ENCODE results near the gene WDR70.
"Not testable (repeated sequence)": the region's sequence is repeated elsewhere in the genome, so short reads cannot be mapped to it uniquely, and the experiment has no call there.

The WDR70 gene

GRCh38 chr5:37451991-37452390 is 72.9 kb downstream of the WDR70 start:
- intact Hi-C loops (cut with DNase I); DNase-seq: not testable (repeated sequence)

GRCh38 chr5:37453252-37453651 is 74.1 kb downstream of the WDR70 start:
- DNase-seq; intact Hi-C loops (cut with DNase I): not testable (repeated sequence)

- intact Hi-C loops (cut with DNase I); DNase-seq: not testable (repeated sequence)
These were observed 75.4 kb downstream of the WDR70 start for GRCh38 chr5:37454402-37455055.

GRCh38 chr5:37463191-37464051 is 84.3 kb downstream of the WDR70 start:
- DNase-seq; intact Hi-C loops (cut with DNase I): not testable (repeated sequence)

- intact Hi-C loops (cut with DNase I), result not testable (repeated sequence)
- DNase-seq, result peak in 7 of 10 donors; percentile 12 to 83 (median 24)
These were observed 85.5 kb downstream of the WDR70 start for GRCh38 chr5:37464581-37464980.

- intact Hi-C loops (cut with DNase I); DNase-seq: not testable (repeated sequence)
These were observed 90.3 kb downstream of the WDR70 start for GRCh38 chr5:37469383-37469782.

- no peak for DNase-seq
- intact Hi-C loops (cut with DNase I), result no loop called here
These were observed 92.6 kb downstream of the WDR70 start for GRCh38 chr5:37471666-37472197.

GRCh38 chr5:37477426-37477825 is 98.3 kb downstream of the WDR70 start:
- DNase-seq, result no peak
- intact Hi-C loops (cut with DNase I), result no loop called here

- no peak for DNase-seq
- intact Hi-C loops (cut with DNase I), result no loop called here
These were observed 99.2 kb downstream of the WDR70 start for GRCh38 chr5:37478121-37478894.

- DNase-seq; intact Hi-C loops (cut with DNase I): not testable (repeated sequence)
These were observed 102.3 kb downstream of the WDR70 start for GRCh38 chr5:37481395-37481794.

GRCh38 chr5:37490120-37490810 is 111.1 kb downstream of the WDR70 start:
- intact Hi-C loops (cut with DNase I), result no loop called here
- peak in 1 of 10 donors; percentile 57 for DNase-seq

GRCh38 chr5:37490931-37491330 is 111.8 kb downstream of the WDR70 start:
- DNase-seq, result no peak
- intact Hi-C loops (cut with DNase I), result no loop called here

- intact Hi-C loops (cut with DNase I), result no loop called here
- DNase-seq, result no peak
These were observed 113.8 kb downstream of the WDR70 start for GRCh38 chr5:37492778-37493555.

- intact Hi-C loops (cut with DNase I), result no loop called here
- no peak for DNase-seq
These were observed 115.6 kb downstream of the WDR70 start for GRCh38 chr5:37494756-37495155.

GRCh38 chr5:37495210-37495609 is 116.1 kb downstream of the WDR70 start:
- intact Hi-C loops (cut with DNase I), result no loop called here
- no peak for DNase-seq

GRCh38 chr5:37495668-37496347 is 116.7 kb downstream of the WDR70 start:
- intact Hi-C loops (cut with DNase I), result no loop called here
- DNase-seq, result no peak

- no peak for DNase-seq
- intact Hi-C loops (cut with DNase I), result no loop called here
These were observed 117.9 kb downstream of the WDR70 start for GRCh38 chr5:37496902-37497445.

GRCh38 chr5:37501152-37501551 is 122.0 kb downstream of the WDR70 start:
- intact Hi-C loops (cut with DNase I), result no loop called here
- DNase-seq, result no peak

All from posterior cingulate gyrus (tissue), 11 donors.